HG03097 (cell line): Measurements from ENCODE around the gene SLC22A1.
"Not testable (repeated sequence)": the region's sequence is repeated elsewhere in the genome, so short reads cannot be mapped to it uniquely, and the experiment has no call there.

Experiments used
- ATAC-seq: cut with Tn5 transposase; IDR thresholded peaks from one replicate; pipeline ENCODE4 v1.9.1; 2021; ENCODE audit not compliant: unreplicated experiment, low FRiP score

SLC22A1 gene

DNA sequence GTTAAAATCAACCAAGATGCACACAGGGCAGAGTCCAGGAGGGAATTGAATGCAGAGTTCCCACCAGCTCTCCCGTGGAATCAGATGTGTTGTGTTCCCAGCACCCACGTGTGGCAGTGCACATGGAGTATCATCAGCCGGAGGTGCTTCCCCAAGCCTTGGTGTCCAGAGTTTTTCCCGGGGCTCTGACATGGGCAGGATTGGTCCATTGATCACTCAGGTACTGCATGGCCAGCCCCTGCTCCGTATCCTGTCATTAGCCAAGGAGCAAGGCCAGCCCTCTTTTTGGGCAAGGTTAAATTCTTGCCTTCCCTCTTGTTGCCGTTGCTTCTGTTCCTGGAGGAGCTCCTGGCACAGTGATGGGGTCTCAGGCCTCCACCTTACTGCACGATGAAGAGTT, 28.6 kb upstream of the SLC22A1 start:
- no peak for ATAC-seq

DNA sequence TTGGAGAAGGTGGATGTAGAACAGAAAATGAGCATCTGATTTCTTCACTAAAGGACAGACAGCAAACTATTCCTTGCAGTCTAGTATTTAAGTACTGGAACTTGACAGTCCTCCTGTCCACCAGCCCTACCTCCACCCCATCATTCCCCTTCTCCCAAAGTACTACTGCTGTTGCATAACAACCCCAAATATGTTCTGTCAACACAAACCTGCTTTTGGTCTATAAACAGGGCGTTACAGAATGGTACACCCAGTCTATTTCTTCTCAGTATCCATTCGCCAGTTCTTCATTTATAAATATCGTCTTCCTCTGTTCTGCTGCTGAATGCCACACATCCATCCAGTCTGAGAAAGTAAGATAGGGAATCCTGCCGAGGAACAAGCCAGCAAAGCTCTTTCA, 27.7 kb upstream of the SLC22A1 start:
- no peak for ATAC-seq

DNA sequence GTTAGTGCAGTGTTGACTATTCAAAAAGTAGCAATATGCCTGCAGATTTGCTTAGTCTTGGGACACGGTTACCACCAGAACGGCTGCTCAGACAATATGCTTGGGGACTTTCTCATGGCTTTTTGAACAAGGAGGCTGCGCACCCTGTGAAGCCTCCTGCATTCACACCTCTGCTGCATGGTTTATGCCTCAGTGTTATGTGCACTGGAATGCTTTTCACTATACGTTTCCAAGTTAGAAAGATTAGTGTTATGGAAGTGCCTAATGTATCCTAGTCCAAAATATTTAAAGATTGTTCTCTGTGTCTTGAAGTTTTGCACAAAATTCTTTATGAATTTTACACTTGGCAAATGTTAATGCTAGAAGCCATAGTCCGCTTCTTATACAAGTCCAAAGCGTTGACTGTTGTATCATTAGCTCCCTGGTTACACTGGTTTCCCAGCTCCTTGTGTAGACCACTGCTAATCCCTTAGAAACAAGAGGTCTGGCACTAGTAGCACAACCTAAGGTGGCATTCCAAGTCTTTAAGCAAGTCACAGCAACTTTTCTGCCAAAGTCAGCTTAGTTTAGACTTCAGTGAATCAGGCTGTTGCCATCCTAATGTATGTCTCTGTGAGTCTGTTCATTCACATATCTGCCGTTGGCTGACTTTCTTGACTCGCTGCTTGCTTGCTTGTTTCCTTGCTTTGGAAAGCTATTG, 26.3 kb upstream of the SLC22A1 start:
- no peak for ATAC-seq

DNA sequence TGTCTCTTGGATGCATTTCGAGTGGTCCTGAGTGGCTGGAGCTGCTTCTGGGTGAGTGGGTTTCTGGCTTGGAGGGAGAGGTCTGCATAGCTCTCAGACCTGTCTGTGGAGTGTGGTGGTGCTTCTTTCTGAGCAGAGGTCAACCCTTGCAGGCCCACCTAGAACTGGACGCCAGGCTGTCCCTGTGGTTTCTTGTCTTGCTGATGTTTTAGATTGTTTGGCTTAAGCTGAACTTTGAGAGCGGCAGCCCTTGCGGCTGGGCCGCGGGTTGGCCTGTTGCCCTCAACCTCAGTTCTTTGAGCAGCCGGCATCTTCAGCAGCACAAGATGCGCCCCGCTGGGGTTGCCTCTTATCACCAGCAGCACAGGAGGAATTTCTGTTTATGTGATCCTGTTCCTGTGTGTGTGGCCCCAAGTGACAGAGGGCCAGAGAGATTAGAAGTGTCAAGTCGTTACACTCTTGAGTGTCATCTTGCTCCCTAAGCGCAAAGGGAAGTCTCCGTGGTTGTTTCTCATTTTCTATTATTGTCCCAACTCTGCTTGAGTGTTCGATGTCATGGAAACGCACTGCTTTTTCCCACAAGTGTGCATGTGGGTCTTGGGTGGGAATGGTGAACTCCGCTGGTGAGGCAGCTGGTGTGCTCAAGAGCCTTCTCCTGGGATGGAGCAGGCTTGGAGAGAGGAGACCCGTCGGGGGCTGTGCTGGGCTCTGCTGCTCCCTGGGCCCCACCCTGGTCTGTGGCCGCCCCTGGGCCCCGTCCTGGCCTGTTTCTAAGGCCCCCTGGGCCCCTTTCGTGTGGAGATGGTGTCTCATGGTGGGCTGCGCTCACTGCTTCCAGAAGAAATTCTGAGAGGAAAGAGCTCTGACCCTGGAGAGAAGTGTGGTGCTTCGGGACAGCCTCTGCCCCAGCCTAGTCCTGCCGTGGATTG, 20.1 kb upstream of the SLC22A1 start:
- ATAC-seq: no peak

DNA sequence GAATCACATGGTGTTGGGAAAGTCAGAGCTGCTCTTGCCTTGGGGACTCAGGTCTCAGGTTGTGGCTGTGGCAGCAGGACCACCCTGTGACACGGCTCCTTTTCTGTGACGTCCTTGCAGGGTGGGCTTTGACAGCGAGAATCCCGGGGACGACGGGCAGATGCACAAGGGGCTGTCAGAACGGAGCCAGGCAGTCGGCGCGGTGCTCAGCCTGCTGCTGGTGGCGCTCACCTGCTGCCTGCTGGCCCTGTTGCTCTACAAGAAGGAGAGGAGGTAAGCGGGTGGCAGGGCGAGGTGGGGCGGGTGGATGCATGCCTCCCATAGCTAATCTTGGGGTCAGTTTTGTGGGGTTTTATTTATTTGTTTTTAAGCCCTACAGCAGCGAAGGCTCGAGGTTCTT, 19.2 kb upstream of the SLC22A1 start:
- no peak for ATAC-seq

DNA sequence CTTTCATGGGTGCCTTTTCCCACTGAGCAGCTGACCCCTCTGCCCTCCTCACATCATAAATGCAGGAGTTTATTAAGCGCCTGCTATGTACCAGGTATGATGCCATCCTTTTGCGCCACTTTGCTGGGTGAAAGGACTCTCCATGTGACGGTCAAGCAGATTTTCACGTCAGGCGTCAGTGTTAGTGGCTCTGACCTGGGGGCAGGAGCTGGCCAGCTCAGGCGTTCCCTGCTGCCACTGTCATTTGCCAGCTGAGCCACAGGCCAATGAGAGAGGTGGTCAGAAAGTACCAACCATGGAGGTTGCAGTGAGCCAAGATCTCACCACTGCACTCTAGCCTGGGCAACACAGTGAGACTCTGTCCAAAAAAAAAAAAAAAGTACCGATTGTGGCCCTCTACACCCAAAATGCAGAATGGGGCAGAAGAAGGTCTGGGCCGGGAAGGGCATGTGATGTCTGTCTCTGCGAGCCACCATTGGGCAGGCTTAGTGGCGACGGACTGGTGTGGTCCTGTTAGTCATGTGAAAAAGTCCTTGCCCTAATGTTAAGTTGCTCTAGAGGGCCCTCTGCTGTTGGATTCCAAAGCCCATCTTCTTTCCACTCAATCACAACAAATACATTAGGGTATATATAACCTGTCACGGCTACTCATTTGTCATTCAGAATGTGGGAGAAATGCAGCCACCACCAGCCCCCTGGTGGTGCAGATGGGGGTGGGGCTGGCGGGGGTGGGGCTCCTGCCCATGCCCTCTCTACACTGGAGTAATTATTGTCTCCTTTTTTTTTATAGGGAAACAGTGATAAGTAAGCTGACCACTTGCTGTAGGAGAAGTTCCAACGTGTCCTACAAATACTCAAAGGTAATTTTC, 18.4 kb upstream of the SLC22A1 start:
- ATAC-seq: no peak

DNA sequence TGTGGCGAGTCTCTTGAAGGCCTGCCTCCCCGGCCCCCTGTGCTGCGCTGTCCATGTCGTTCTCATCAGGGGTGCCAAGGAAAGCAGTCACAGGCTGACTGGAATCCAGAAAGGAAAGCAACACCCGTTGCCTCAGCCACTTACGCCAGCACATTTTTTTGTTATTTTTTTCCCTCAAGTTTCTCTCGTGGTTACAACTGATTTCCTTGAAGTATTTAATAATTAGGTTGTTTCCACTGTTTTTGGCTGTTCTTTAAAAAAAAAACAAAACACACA, 17.9 kb upstream of the SLC22A1 start:
- ATAC-seq: no peak

DNA sequence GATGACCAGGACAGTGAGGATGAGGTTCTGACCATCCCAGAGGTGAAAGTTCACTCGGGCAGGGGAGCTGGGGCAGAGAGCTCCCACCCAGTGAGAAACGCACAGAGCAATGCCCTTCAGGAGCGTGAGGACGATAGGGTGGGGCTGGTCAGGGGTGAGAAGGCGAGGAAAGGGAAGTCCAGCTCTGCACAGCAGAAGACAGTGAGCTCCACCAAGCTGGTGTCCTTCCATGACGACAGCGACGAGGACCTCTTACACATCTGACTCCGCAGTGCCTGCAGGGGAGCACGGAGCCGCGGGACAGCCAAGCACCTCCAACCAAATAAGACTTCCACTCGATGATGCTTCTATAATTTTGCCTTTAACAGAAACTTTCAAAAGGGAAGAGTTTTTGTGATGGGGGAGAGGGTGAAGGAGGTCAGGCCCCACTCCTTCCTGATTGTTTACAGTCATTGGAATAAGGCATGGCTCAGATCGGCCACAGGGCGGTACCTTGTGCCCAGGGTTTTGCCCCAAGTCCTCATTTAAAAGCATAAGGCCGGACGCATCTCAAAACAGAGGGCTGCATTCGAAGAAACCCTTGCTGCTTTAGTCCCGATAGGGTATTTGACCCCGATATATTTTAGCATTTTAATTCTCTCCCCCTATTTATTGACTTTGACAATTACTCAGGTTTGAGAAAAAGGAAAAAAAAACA, 16.6 kb upstream of the SLC22A1 start:
- no peak for ATAC-seq

DNA sequence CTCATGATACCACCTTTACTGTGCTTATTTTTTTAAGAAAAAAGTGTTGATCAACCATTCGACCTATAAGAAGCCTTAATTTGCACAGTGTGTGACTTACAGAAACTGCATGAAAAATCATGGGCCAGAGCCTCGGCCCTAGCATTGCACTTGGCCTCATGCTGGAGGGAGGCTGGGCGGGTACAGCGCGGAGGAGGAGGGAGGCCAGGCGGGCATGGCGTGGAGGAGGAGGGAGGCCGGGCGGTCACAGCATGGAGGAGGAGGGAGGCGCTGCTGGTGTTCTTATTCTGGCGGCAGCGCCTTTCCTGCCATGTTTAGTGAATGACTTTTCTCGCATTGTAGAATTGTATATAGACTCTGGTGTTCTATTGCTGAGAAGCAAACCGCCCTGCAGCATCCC, 15.6 kb upstream of the SLC22A1 start:
- ATAC-seq: no peak

DNA sequence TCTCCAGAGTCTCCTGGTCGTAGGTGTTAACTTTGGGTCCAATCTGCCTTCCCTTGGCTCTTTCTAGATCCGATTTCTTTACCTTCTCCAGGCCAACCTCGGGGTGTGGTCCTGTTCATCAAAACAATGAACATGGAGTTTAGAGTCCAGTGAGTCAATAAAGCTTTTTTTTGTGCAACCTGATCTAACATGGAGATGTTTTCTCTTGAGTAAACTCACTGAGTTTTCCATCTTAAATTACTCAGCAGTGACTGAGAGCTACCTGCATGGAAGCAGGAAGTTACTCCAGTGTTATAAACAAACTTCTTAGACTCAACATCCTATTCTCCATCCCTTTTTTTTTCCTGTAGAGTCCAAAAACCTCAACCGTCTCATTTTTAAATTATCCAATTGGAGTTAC, 14.9 kb upstream of the SLC22A1 start:
- no peak for ATAC-seq

DNA sequence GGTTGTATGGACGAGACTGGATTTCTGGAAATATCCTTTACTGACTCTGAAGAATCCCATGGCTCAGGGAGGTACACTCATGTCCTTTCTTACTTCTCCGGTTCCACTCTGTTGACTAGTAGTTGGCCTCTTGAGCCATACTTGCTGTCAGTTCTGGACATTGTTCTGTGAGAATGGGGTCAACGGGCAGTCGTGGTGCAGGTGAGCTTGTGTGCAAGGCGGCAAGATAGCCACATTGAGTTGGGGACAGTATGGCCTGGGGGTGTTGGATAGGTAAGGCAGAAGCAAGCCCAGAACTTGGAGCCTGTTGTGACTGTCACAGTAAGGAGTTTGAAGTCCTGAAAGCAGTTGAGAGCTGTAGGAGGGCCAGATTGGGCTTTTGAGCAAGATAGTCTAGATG, 13.5 kb upstream of the SLC22A1 start:
- ATAC-seq: no peak

DNA sequence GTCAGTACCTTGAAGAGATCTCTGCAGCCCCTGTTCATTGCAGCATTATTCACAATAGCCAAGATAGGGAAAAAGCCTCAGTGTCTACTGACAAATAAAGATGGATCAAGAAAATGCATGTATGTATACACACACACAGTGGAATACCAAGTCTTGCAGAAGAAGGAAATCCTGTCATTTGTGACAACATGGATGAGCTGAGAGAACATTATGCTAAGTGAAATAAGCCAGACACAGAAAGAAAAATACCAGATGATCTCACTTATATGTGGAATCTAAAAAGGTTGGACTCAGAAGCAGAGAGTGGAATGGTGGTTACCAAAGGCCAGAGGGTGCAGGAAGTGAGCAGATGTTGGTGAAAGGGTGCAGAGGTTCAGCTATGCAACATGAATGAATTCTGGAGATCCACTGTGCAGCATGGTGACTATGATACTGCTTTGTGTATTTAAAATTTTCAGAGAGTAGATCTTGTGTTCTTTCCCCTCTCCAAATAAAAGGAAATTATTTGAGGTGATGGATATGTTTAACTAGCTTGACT, 11.0 kb upstream of the SLC22A1 start:
- ATAC-seq: no peak

DNA sequence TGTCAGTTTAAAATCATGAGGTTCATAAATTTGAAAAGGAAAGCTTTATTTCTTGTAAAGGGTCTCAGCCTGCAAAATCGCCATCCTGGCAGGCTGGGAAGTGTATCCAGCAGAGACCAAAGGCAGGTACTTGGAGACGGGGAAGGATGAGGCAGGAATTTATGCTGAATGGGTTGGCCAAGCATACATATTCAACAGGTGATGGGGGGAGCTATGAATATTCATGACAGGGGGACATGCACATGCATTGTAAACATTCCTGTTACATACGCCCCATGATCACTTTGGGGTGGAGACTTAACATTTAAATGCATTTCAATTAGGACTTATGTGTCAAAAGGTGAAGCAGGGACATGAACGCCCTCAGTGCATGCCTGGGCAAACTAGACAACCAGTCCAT, 9.8 kb upstream of the SLC22A1 start:
- no peak for ATAC-seq

DNA sequence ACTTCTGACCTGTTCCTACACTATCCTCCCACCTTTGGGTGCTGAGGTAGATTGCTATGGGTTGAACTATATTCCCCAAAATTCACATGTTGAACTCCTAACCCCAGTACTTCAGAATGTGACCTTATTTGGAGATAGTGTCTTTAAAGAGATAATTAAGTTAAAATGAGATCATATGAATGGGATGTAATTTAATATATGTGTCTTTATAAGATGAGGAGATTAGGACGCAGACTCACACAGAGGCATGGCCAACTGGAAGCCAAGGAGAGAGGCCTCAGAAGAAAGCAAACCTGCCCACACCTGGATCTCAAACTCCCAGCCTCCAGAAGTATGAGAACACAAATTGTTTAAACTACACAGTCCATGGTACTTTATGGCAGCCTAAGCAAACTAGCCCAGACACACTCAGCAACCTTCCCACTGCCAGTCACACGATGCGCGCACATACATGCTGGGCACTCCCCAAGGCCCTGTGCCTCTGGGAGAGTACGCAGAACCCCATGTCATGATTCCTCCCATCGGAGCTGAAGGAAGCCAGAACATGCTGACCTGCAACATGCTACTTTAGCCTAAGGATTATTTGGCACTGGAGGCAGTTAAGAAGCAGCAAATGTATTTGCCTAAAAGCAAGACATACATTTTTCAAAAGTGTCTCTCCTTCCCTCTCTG, 8.9 kb upstream of the SLC22A1 start:
- ATAC-seq: no peak

DNA sequence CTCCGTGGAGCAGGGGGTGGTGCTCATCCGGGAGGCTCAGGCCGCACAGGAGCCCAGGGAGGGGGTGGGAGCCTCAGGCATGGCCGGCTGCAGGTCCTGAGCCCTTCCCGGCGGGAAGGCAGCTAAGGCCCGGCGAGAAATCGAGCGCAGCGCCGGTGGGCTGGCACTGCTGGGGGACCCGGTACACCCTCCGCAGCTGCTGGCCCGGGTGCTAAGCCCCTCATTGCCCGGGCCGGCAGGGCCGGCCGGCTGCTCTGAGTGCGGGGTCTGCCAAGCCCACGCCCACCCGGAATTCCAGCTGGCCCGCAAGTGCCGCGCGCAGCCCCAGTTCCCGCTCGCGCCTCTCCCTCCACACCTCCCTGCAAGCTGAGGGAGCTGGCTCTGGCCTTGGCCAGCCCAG, 7.1 kb upstream of the SLC22A1 start:
- ATAC-seq: not testable (repeated sequence)

DNA sequence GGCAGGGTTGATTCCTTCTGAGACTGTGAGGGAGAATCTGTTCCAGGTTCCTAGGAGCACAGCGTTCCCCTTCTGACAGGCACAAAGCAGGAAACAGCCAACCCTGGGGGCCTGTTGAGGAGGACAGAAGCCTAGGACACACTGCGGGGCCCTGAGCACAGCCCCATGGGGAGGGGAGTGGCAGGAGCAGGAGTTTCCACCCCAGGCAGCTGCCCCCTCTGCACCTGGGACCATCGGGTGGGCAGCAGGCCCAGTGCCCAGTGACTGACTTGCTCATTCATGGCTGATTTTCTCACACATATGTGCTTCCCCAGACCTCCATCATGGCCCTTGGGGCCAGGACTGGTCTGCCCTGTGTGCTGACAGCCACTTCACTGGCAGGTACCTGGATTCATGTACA, 6.2 kb upstream of the SLC22A1 start:
- ATAC-seq: no peak

DNA sequence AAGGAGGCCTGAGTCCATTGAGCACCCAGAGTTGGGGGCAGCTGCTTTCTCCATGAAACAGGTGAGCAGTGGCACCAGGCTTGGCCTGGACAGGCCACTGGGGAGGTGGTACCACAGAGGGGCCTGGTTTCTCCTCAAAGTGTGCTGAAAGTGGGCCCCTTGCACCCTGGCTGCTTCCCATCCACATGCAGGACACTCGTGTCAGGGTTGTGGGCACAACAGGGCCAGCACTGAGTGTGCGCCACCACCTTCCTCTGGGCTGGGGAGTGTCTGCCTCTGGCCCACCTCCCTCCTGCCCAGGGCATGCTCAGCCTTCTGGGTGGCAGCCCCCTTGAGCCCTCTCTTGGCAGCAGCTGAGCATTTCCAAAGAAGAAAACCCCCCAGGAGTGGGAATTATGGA, 5.2 kb upstream of the SLC22A1 start:
- no peak for ATAC-seq

DNA sequence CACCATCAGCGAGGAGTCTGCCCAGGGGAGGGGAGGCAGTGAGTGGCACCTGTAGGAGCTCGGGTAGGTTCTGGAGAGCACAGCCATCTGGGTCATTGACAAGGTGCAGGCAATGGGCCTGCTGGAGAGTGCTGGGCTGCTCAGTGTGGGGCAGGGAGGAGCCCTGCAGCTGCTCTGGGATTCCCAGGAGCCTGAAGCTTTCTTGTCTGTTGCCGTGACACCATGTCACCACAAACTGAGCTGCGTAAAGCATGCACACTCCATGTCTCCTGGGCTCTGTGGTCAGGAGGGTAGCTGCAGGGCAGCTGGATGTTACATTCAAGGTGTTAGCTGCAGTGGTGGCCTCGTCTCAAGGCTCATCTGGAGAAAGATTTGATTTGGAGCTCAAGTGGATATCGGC, 4.5 kb upstream of the SLC22A1 start:
- no peak for ATAC-seq

DNA sequence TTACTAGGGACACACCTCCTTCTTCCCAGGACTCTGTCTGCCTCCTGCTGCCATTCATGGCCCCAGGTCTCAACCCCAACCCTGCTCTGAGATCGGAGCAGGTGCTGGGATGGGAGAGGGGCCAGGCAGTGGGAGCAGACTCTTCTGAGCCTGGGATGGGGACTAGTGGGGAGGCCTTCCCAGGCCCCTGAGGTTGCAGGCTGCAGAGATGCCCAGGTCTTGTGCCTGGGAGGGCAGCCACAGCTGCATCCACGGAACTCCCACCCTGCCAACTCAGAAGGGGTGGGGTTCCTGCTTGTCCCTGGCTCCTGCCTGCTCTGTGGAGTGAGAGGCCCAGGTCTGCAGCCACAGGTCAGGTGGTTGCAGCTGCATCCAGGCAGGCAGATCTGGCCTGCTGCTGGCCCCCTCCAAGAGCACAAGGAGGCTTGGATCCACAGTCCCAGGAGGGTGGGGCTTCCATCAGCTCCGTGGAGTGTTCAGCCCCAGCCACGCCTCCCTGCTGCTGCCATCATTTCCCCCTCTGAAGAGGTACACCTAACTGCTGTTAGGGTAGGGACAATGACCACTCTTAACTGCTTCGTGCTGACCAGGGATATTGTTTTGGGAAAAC, 2.9 kb upstream of the SLC22A1 start:
- ATAC-seq: no peak

DNA sequence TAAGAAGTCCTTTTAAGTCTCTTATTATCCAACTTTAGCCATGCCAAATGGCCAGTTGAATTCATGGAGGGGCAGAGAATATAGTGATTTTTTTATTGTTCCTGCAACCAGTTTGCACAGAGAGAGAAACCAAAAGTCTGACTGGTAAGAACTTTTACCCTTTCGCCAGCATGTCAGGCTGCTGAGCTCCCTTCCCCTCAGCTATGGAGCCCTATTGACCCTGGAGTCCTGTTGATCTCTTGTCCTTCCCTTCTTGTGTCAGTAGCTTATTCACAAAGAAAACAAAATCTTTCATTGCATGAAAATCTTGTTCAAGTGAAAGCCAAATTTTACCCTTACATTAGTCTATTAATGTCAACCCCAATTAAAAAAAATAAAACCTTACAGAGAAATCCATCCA, 1.5 kb upstream of the SLC22A1 start:
- ATAC-seq: no peak
